ENCODE results near the gene FGD5. TPM values are rescaled to one million over a fixed set of nuclear protein-coding genes. Genes with fewer than 3 reads are reported as not detected.

FGD5 gene
- total and polyA plus RNA-seq, 9 of the 15 experiments (the other 6 are each of a cell fraction or from before 2014, with no cell fraction given) = 0.18 TPM; not detected in 8

- Histone ChIP-seq H3K36me3 (ENCODE audit: control insufficient read depth, insufficient read depth, low read length) (no peaks in the 10 kb centered on the region), H3K9ac (ENCODE audit: insufficient read depth in 1 of 2, low read depth in 2 of 2, low read length in 2 of 2) (no peak overlapping the region), H3K9me3 (replicated peaks; ENCODE audit: control insufficient read depth, insufficient read depth, low read depth, low read length) (no peaks in the 10 kb centered on the region), H3K27me3 (ENCODE audit: control insufficient read depth in 2 of 2, insufficient read depth in 2 of 2, low read length in 2 of 2) (peaks cover 52 to 81% of the 10 kb centered on the region in 2 experiments; a peak in 4 of 5 replicates), H3K79me2 (ENCODE audit: control insufficient read depth, insufficient read depth, low read length) (no peaks in the 10 kb centered on the region), H2AFZ (ENCODE audit: low read depth, low read length) (no peak overlapping the region), H3K4me3 (no peak overlapping the region), H4K20me1 (replicated peaks; ENCODE audit: control insufficient read depth, insufficient read depth, low read length) (peaks cover 12% of the 10 kb centered on the region; the same call in 1 of the 2 replicates), H3K4me1 (replicated peaks in 1 of 2; ENCODE audit: control insufficient read depth in 2 of 2, insufficient read depth in 2 of 2, low read length in 2 of 2) (no peaks in the 10 kb centered on the region), H3K9me1 (ENCODE audit: control insufficient read depth, insufficient read depth, low read length) (no peaks in the 10 kb centered on the region), H3K27ac (ENCODE audit: extremely low read depth, low read depth, low read length) (no peak overlapping the region), H3K4me2 (ENCODE audit: insufficient read depth, low read length) (no peak overlapping the region)
- no TSS peak for BruUV-seq (replicated peaks)
- POLR2A ChIA-PET = interaction anchor here (0.6 kb wide), 5 partner anchors 8 to 1579 kb away, joined by 3 read pairs; partner anchors contain the start of gene RBSN
- CTCF ChIA-PET (ENCODE audit: low intra/inter-chr PET ratio) = no interaction called here
- 2% methylated on average over 5 of the region's 5 CpGs for WGBS (ENCODE audit: insufficient coverage, low coverage, missing lambda C conversion rate)
- in situ Hi-C loops (cut with MboI) (no loop called here), intact Hi-C loops (cut with micrococcal nuclease) (no loop called here)
- no peak for ATAC-seq
- DNase-seq (ENCODE audit: extremely low read depth in 1 of 4, low spot score in 3 of 4) = no peak
- no peak for FAIRE-seq
- TF ChIP-seq PHB2 (IDR thresholded peaks at IDR 0.05; ENCODE audit: low read depth) = no peak
Measured at GRCh38 chr3:14866627-14867026, 47.9 kb downstream of the FGD5 start.

- Histone ChIP-seq H3K4me2 (ENCODE audit: insufficient read depth, low read length) (no peak overlapping the region), H2AFZ (ENCODE audit: low read depth, low read length) (no peak overlapping the region), H3K27me3 (ENCODE audit: control insufficient read depth in 2 of 2, insufficient read depth in 2 of 2, low read length in 2 of 2) (peaks cover 51 to 76% of the 10 kb centered on the region in 2 experiments; a peak in 4 of 5 replicates), H3K79me2 (ENCODE audit: control insufficient read depth, insufficient read depth, low read length) (no peaks in the 10 kb centered on the region), H3K9me3 (replicated peaks; ENCODE audit: control insufficient read depth, insufficient read depth, low read depth, low read length) (no peaks in the 10 kb centered on the region), H3K9me1 (ENCODE audit: control insufficient read depth, insufficient read depth, low read length) (no peaks in the 10 kb centered on the region), H3K9ac (ENCODE audit: insufficient read depth in 1 of 2, low read depth in 2 of 2, low read length in 2 of 2) (no peak overlapping the region), H4K20me1 (replicated peaks; ENCODE audit: control insufficient read depth, insufficient read depth, low read length) (peaks cover 15% of the 10 kb centered on the region; the same call in 1 of the 2 replicates), H3K27ac (ENCODE audit: extremely low read depth, low read depth, low read length) (no peak overlapping the region), H3K4me3 (no peak overlapping the region), H3K4me1 (replicated peaks in 1 of 2; ENCODE audit: control insufficient read depth in 2 of 2, insufficient read depth in 2 of 2, low read length in 2 of 2) (no peaks in the 10 kb centered on the region), H3K36me3 (ENCODE audit: control insufficient read depth, insufficient read depth, low read length) (no peaks in the 10 kb centered on the region)
- BruUV-seq (replicated peaks) = no TSS peak
- WGBS (ENCODE audit: insufficient coverage, low coverage, missing lambda C conversion rate) = 2% methylated on average over 11 of the region's 11 CpGs
- ChIA-PET POLR2A (interaction anchor here (0.6 to 0.8 kb wide), 2 partner anchors 23 to 75 kb away, joined by 3 read pairs; no protein-coding TSS in a partner anchor), CTCF (ENCODE audit: low intra/inter-chr PET ratio) (interaction anchor here (0.6 kb wide), 1 partner anchor 61 kb away, joined by 3 read pairs; no protein-coding TSS in a partner anchor)
- ATAC-seq = no peak
- no peak for FAIRE-seq
- in situ Hi-C loops (cut with MboI) (no loop called here), intact Hi-C loops (cut with micrococcal nuclease) (no loop called here)
- DNase-seq (ENCODE audit: extremely low read depth in 1 of 4, low spot score in 3 of 4) = no peak
- TF ChIP-seq ZNF134 (CRISPR knock-in tag; conservative IDR thresholded peaks at IDR 0.05) (no peak), BCOR (IDR thresholded peaks at IDR 0.05) (no peak), ARHGAP35 (IDR thresholded peaks at IDR 0.05; ENCODE audit: partially characterized antibody) (no peak), PHF20 (IDR thresholded peaks at IDR 0.05; ENCODE audit: partially characterized antibody) (no peak), PHB (CRISPR knock-in tag; IDR thresholded peaks at IDR 0.05) (no peak), POLR2AphosphoS5 (IDR thresholded peaks at IDR 0.05; ENCODE audit: control insufficient read depth, insufficient read depth, low read depth, low read length) (no peak), FOXJ2 (tag; IDR thresholded peaks at IDR 0.05) (no peak), ZNF76 (CRISPR knock-in tag; IDR thresholded peaks at IDR 0.05; ENCODE audit: borderline replicate concordance) (no peak), SIN3A (IDR thresholded peaks at IDR 0.05; ENCODE audit: borderline replicate concordance in 2 of 2, control insufficient read depth in 1 of 2, low read depth in 2 of 2, low read length in 2 of 2) (no peak), HLTF (IDR thresholded peaks at IDR 0.05) (no peak), FOXO4 (CRISPR knock-in tag; IDR thresholded peaks at IDR 0.05) (no peak), MAX (CRISPR knock-in tag; IDR thresholded peaks at IDR 0.05) (no peak)
Measured at GRCh38 chr3:14867936-14868570, 49.3 kb downstream of the FGD5 start.

All from K562 (cell line).